Kidney (tissue), 14 donors: ENCODE results near the gene C4A. TPM values are rescaled to one million over a fixed set of nuclear protein-coding genes. Genes with fewer than 3 reads are reported as not detected.

Experiments used
- DNase-seq, 5 donors: peaks; one replicate each; pipeline ENCODE4 v3.0.0-alpha.2; 2013 to 2020
- FAIRE-seq: peaks from 2 replicates; lab custom pipeline; 2012; peaks lifted over from hg19 to GRCh38; lab: Jason Lieb, UNC
- H3K27ac ChIP-seq, 2 donors: one replicate each; pipeline ENCODE4 v1.7.0; 2013; ENCODE audit warnings: low read depth in 2 of 2, low read length in 2 of 2, inconsistent platforms in 1 of 2
- H3K27me3 ChIP-seq: one replicate; pipeline ENCODE4 v1.7.1; 2013; ENCODE audit warnings: low read length, inconsistent platforms; ENCODE audit not compliant: control insufficient read depth, insufficient read depth
- H3K36me3 ChIP-seq, 3 donors: one replicate each; pipeline versions ENCODE4 v1.7.0 to v1.7.1; 2013; ENCODE audit warnings: low read length in 3 of 3, control low read depth in 1 of 3, inconsistent platforms in 1 of 3; ENCODE audit not compliant: insufficient read depth in 3 of 3, control insufficient read depth in 2 of 3
- H3K4me1 ChIP-seq, 3 donors: one replicate each; pipeline versions ENCODE4 v1.7.0 to v1.7.1; 2013; ENCODE audit warnings: low read length in 3 of 3, inconsistent platforms in 1 of 3, low read depth in 1 of 3; ENCODE audit not compliant: control insufficient read depth in 2 of 3, insufficient read depth in 2 of 3
- H3K4me3 ChIP-seq, 3 donors: one replicate each; pipeline versions ENCODE4 v1.7.0 to v1.8.1; 2013; ENCODE audit warnings: low read length in 3 of 3, control low read depth in 1 of 3, inconsistent platforms in 1 of 3
- H3K9ac ChIP-seq, 3 donors: one replicate each; pipeline versions ENCODE4 v1.7.0 to v1.7.1; 2013; ENCODE audit warnings: low read length in 3 of 3, control low read depth in 1 of 3, inconsistent platforms in 1 of 3
- H3K9me3 ChIP-seq, 3 donors: one replicate each; pipeline versions ENCODE4 v1.7.0 to v1.7.1; 2013; ENCODE audit warnings: low read length in 3 of 3, control low read depth in 1 of 3, inconsistent platforms in 1 of 3; ENCODE audit not compliant: control insufficient read depth in 2 of 3, insufficient read depth in 1 of 3
- intact Hi-C: fragments of 100-400 bp; cut with DNase I; formaldehyde crosslinking; loops from one replicate; pipeline ENCODE4 v1.11.1; 2022
- polyA plus RNA-seq: library from polyadenylated mRNA; stranded (reverse); fragments of 350-450 nt; fragmentation: Illumina TruSeq; extraction: RNeasy Lipid Tissue Mini Kit (QIAGEN cat#74804); gene quantifications from one replicate; pipeline ENCODE4 v1.2.3, GENCODE V29; 2014; ENCODE audit warnings: low read depth, low replicate concordance; ENCODE audit not compliant: insufficient read depth
- total RNA-seq: library from RNA; stranded (reverse); fragmentation: NEBNext Ultra II Directional; extraction: Animal tissue kit (Norgen Biotek cat#: 25700); gene quantifications from one replicate; pipeline ENCODE4 v1.2.1, GENCODE V29; 2021
- TF ChIP-seq, protein P1 (sequence below): IDR thresholded peaks from 3 replicates; pipeline ENCODE4 v1.5.1; 2012; ENCODE audit warnings: mild to moderate bottlenecking, moderate library complexity, borderline replicate concordance; ENCODE audit not compliant: insufficient read depth; ENCODE audit errors: extremely low read depth
- donor health status: control.
- donor health status: control.
- donor health status: control.
- donor health status: control.
- donor health status: control.
- donor health status: DM: yes; HTN: yes; CAD: no.
- donor health status: Normal renal cell carcinoma (clear cell type).

Gene C4A
- total and polyA plus RNA-seq, 2 donors from 2014 or later = 250 to 521 TPM

DNA sequence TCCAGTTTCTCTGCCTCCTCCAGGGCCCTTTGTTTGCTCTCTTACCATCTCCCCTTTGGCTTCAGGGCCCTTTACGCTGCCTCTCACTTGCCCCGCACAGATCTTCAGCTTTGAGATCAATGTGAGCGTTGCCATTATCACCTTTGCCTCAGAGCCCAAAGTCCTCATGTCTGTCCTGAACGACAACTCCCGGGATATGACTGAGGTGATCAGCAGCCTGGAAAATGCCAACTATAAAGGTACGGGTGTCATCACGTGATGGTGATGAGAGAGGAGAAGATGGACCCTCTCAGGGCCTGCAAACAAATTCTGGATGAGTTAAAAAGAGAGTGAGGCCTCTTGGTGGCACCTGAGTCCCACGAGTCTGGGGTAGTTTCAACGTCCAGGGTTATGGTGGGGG lies 46.0 kb upstream of the C4A start:
- TF ChIP-seq, protein P1, sequence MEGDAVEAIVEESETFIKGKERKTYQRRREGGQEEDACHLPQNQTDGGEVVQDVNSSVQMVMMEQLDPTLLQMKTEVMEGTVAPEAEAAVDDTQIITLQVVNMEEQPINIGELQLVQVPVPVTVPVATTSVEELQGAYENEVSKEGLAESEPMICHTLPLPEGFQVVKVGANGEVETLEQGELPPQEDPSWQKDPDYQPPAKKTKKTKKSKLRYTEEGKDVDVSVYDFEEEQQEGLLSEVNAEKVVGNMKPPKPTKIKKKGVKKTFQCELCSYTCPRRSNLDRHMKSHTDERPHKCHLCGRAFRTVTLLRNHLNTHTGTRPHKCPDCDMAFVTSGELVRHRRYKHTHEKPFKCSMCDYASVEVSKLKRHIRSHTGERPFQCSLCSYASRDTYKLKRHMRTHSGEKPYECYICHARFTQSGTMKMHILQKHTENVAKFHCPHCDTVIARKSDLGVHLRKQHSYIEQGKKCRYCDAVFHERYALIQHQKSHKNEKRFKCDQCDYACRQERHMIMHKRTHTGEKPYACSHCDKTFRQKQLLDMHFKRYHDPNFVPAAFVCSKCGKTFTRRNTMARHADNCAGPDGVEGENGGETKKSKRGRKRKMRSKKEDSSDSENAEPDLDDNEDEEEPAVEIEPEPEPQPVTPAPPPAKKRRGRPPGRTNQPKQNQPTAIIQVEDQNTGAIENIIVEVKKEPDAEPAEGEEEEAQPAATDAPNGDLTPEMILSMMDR = no peak
- Histone ChIP-seq H3K27me3 (no peaks in the 10 kb centered on the region), H3K9ac (no peak overlapping the region), H3K36me3 (no peaks in the 10 kb centered on the region), H3K9me3 (no peaks in the 10 kb centered on the region), H3K4me3 (no peak overlapping the region), H3K4me1 (no peaks in the 10 kb centered on the region), H3K27ac (no peak overlapping the region)
- intact Hi-C loops = no loop called here
- no peak for DNase-seq
- no peak for FAIRE-seq

DNA sequence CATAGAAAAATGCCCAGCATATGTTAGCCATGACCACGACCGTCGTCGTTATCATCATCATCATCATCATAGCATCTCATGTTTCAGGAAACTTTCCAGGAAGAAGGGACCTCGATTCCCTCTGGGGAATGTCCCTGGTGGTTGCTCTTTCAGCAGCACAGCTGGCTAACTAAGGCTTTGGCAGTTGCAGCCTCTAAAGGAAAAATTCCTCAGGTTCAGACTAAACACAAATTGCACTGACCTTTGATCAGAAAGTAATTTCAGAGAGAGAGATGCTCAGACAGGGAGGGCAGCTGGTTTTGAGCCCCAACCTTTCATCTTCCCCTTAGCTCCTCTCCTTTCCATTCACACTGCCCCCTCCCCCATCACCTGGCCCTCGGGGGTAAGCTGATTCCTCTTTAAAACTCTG lies 41.6 kb upstream of the C4A start:
- Histone ChIP-seq H3K4me3 (no peak overlapping the region), H3K4me1 (peaks cover 0 to 2% (median 0%) of the 10 kb centered on the region in 3 donors), H3K36me3 (no peaks in the 10 kb centered on the region), H3K9me3 (no peaks in the 10 kb centered on the region), H3K27ac (no peak overlapping the region), H3K9ac (no peak overlapping the region), H3K27me3 (no peaks in the 10 kb centered on the region)
- no peak for FAIRE-seq
- DNase-seq = no peak
- TF ChIP-seq, protein P1 = no peak
- intact Hi-C loops = no loop called here

DNA sequence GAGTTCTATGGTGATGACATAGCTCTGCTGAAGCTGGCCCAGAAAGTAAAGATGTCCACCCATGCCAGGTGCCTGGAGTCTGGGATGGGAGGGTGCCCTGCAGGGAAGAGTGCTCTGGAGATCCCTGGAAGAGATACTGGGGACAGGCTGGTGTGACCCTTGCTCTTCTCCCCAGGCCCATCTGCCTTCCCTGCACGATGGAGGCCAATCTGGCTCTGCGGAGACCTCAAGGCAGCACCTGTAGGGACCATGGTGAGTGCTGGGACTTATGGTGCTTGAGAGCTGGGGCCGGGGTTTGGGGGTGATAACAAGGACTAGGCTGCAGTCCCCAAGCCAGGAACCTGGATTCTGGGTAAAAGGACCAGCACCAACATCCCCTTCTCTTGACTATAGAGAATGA lies 38.1 kb upstream of the C4A start:
- Histone ChIP-seq H3K27ac (no peak overlapping the region), H3K27me3 (no peaks in the 10 kb centered on the region), H3K9ac (no peak overlapping the region), H3K4me1 (peaks cover 0 to 6% (median 0%) of the 10 kb centered on the region in 3 donors), H3K4me3 (no peak overlapping the region), H3K36me3 (no peaks in the 10 kb centered on the region), H3K9me3 (no peaks in the 10 kb centered on the region)
- DNase-seq (no peak), FAIRE-seq (no peak)
- TF ChIP-seq, protein P1 = no peak
- intact Hi-C loops = no loop called here

DNA sequence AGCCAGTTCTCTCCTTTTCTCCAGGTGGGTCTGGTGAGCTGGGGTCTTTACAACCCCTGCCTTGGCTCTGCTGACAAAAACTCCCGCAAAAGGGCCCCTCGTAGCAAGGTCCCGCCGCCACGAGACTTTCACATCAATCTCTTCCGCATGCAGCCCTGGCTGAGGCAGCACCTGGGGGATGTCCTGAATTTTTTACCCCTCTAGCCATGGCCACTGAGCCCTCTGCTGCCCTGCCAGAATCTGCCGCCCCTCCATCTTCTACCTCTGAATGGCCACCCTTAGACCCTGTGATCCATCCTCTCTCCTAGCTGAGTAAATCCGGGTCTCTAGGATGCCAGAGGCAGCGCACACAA lies 36.7 kb upstream of the C4A start:
- Histone ChIP-seq H3K4me3 (peak overlapping the region in 1 of 3 donors; percentile 29), H3K4me1 (peaks cover 0 to 6% (median 0%) of the 10 kb centered on the region in 3 donors), H3K27ac (peak overlapping the region; percentile 69 to 78), H3K9ac (peak overlapping the region in 1 of 3 donors; percentile 23), H3K27me3 (no peaks in the 10 kb centered on the region), H3K36me3 (no peaks in the 10 kb centered on the region), H3K9me3 (no peaks in the 10 kb centered on the region)
- TF ChIP-seq, protein P1 = no peak
- DNase-seq (no peak), FAIRE-seq (no peak)
- intact Hi-C loops = no loop called here
